HT-29 (cell line): ENCODE measurements around the gene BRK1. TPM values are rescaled to one million over a fixed set of nuclear protein-coding genes. Genes with fewer than 3 reads are reported as not detected.
"Not testable (repeated sequence)": the region's sequence is repeated elsewhere in the genome, so short reads cannot be mapped to it uniquely, and the experiment has no call there.

Experiments used
- DNase-seq: peaks from one replicate; pipeline ENCODE4 v3.0.0-alpha.2; 2015; ENCODE audit warnings: low spot score
- total RNA-seq: library from RNA; depleted of rRNA; stranded (reverse); fragments of >200 nt; shearing (Covaris generic); gene quantifications from 2 replicates; pipeline ENCODE4 v1.2.3, GENCODE V29; 2014; rRNA removed

Gene BRK1
- total RNA-seq, 1 experiment from 2014 or later: 41.7 TPM

- not testable (repeated sequence) for DNase-seq
Measured at GRCh38 chr3:10176150-10176549, 60.7 kb downstream of the BRK1 start.

Other genes starting within 250 kb of the BRK1 start
- gene CIDEC, start 235.4 kb upstream of the BRK1 start, total RNA-seq: 0.61 and 1.5 TPM in 2 replicates
- gene JAGN1, start 225.1 kb upstream of the BRK1 start, total RNA-seq: 24.0 and 26.0 TPM in 2 replicates
- 13.4 and 17.0 TPM in 2 replicates for gene IL17RE, start 212.8 kb upstream of the BRK1 start, total RNA-seq
- 18.6 and 23.4 TPM in 2 replicates for gene IL17RC, start 198.6 kb upstream of the BRK1 start, total RNA-seq
- 10.4 and 12.9 TPM in 2 replicates for gene CRELD1, start 181.8 kb upstream of the BRK1 start, total RNA-seq
- gene PRRT3, start 163.3 kb upstream of the BRK1 start, total RNA-seq: 0.65 and 0.89 TPM in 2 replicates
- 35.5 and 41.7 TPM in 2 replicates for gene EMC3, start 128.8 kb upstream of the BRK1 start, total RNA-seq
- 13.0 and 14.5 TPM in 2 replicates for gene FANCD2, start 89.2 kb upstream of the BRK1 start, total RNA-seq
- gene FANCD2OS, start 7.4 kb upstream of the BRK1 start, total RNA-seq: not detected in 2 replicates
- 24.8 and 27.4 TPM in 2 replicates for gene VHL, start 26.1 kb downstream of the BRK1 start, total RNA-seq
- gene IRAK2, start 49.2 kb downstream of the BRK1 start, total RNA-seq: 4.9 and 5.7 TPM in 2 replicates
- gene TATDN2, start 132.8 kb downstream of the BRK1 start, total RNA-seq: 6.7 and 6.8 TPM in 2 replicates
- gene GHRL, start 177.3 kb downstream of the BRK1 start, total RNA-seq: not detected in 2 replicates
- 152 and 162 TPM in 2 replicates for gene SEC13, start 205.4 kb downstream of the BRK1 start, total RNA-seq